Pulmonary artery endothelial cell (primary cell): Measurements from ENCODE around the gene TBC1D9B. TPM values are rescaled to one million over a fixed set of nuclear protein-coding genes. Genes with fewer than 3 reads are reported as not detected.

Source experiments
- DNase-seq: peaks from one replicate; pipeline ENCODE4 v3.0.0-alpha.2; 2011; ENCODE audit warnings: low read depth, low spot score
- total RNA-seq: library from RNA; depleted of rRNA; stranded (reverse); fragments of >200 nt; gene quantifications from 2 replicates; pipeline ENCODE4 v1.2.3, GENCODE V29; 2014

Gene TBC1D9B
- total RNA-seq, 1 donor from 2014 or later, result 44.3 TPM

DNA sequence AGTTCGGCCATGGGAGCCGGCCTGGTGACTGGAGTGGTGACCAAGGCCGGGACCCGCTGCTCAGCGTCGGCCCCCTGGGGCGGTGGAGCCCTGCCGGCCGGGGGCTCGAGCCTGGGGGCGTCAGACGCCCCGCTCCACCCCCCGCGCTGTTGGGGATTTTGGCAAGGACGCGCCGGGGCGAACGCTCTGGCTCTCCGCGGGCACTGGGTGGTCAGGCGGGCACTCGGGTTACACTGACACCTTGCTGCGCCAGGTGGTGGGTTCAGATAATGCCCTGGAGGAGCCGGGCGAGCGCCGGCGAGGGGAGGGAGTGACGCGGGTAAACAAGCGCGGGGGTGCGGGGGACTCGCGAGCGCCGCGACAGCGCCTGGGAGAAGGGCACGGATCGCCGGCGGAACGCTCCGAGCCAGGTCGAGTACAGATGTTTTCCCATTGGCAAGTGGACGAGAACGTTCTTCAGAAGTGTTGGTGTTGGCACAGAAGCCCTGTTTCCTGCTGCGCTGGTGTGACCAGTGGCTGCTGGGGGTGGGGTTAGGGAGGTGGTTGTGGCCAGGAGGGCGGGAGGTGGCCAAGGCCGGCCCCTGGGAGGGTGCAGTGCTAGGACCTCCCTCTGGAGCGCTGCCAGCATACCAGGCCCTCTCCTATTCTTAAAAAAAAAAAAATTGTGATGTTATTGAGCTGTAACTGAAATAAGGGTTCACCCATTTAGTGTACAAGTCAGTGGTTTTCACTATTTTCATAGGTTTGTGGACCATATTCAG, 86.2 kb downstream of the TBC1D9B start:
- peak; percentile 84 for DNase-seq

DNA sequence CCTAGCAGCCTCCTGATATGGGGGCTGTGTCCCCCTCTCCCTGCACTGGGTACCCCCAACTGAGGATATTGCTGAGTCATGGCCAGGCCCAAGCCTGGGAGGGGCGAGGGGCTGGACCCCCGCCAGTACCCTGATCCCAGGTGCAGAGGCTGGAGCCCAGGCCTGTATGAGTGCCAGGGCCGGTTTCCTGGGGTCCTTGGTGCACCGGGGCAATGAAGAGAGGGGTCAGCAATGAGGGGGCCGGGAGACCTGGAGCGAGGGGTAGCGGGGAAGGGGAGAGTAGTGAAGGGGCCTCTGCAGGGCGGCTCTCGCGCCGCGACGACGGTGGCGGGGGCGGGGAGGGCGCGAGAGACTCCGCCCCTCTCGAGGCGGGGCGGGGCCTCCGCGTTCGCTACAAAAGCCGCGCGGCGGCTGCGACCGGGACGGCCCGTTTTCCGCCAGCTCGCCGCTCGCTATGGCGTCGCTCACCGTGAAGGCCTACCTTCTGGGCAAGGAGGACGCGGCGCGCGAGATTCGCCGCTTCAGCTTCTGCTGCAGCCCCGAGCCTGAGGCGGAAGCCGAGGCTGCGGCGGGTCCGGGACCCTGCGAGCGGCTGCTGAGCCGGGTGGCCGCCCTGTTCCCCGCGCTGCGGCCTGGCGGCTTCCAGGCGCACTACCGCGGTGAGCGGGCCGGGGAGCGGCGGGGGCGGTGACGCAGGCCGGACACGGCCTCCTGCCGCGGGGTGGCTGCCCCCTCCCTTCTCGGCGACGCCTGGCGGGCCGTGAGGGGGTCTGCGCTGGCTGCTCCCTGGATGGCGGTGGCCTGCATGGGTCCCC, 87.0 kb downstream of the TBC1D9B start, which contains the start of gene SQSTM1:
Gene SQSTM1 (plus strand): TSS at position 423 of the 815 bp plus-strand sequence. CDS start 32 bp downstream, at position 455.
- DNase-seq, result peak; percentile 37

GRCh38 chr5:179820127-179820482, 87.6 kb downstream of the TBC1D9B start:
- DNase-seq, result no peak

- peak; percentile 56 for DNase-seq
Observed at GRCh38 chr5:179819296-179820126, 88.2 kb downstream of the TBC1D9B start.

GRCh38 chr5:179818746-179819295, 88.9 kb downstream of the TBC1D9B start:
- peak; percentile 87 for DNase-seq

GRCh38 chr5:179817890-179818745, 89.6 kb downstream of the TBC1D9B start:
- DNase-seq, result no peak

DNA sequence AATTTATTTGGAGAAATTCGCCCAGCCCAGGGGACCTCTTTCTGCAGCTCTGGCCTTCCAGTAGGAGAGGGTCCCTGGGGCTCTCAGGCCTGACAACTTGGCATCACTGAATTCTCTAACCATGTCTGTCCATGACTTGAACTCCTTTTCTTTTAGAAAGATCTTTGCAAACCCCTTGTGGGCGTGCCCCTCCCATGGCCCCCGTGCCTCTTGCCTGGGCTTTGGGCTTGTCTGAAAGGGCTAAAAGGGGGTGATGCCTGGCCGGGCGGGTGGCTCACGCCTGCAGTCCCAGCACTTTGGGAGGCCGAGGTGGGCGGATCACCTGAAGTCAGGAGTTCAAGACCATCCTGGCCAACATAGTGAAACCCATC, 90.2 kb downstream of the TBC1D9B start:
- no peak for DNase-seq

DNA sequence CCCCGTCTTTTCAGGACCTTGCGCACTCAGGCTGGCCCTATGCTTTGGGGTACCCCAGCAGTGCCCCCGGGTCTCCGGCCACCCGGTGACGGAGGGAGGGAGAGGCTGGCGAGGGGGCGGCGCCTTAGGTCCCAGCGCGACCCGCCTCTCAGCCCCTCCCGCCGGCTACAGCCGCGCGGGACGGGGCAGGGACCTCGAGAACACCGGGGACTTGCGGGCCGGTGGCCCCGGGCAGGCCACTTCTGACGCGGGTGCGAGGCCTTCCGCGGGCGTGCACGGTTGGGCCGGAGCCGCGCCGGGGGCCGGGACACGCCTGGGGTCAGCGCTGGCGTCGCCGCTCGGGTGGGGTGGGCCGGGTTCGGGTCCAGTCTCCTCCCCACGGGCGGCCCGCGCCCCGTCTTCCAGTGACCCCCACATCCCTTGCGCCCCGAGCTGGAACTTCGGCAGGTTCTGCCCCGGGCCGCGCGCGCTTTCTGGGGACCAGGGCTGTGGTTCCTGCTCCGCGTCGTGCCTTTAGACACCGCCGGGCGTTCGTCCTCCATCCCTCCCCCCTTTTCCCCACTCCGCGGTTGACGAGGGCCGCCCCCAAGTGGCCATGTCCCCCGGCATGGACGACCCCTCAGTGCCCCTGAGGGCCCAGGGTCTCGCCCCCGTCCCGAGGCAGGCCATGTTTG, 90.8 kb downstream of the TBC1D9B start:
- DNase-seq, result no peak

GRCh38 chr5:179816401-179816795, 91.3 kb downstream of the TBC1D9B start:
- no peak for DNase-seq

DNA sequence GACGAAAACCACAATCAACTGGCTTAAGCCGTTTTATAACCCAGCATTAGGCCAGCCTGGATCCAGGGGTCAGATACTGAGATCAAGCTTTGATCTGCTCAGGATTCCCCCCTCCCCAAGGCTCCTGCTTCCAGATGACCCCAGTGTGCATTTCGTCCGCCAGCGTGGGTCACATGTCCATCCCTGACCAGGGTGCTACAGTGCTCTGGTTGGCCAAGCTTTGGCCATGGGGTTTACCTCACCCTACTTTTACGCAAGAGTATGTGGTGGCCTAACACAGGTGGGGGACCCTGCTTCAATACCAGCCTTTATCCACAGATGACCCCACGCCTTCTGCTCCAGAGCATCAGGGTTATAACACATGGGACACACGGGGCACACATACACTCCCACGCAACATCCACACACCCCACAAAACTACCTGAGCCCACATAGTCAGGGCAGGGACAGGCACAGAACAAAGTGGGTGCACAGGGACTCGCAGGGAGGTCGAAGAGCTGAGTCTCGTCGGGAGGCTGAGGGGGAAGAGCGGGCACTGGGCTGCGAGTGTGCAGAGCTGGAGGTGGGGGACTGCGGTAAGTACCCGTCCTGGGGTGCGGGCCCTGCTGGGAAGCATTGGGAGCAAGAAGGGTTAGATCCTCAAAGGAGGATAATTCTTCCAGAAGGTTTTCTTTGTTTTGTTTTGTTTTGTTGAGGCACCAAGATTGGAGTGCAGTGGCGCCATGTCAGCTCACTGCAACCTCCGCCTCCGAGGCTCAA, 92.0 kb downstream of the TBC1D9B start:
- no peak for DNase-seq

- DNase-seq, result no peak
Observed at GRCh38 chr5:179814090-179814489, 93.6 kb downstream of the TBC1D9B start.

- no peak for DNase-seq
Observed at GRCh38 chr5:179812997-179813607, 94.6 kb downstream of the TBC1D9B start.

- DNase-seq, result no peak
Observed at GRCh38 chr5:179812135-179812825, 95.4 kb downstream of the TBC1D9B start.

Other genes with a start within 250 kb of the TBC1D9B start
- gene CBY3, start 226.9 kb downstream of the TBC1D9B start, total RNA-seq, result 0.26 TPM in 1 of 2 replicates, not detected in the other
- 633 and 1,197 TPM in 2 replicates for gene CANX, start 208.9 kb downstream of the TBC1D9B start, total RNA-seq
- 7.3 and 8.0 TPM in 2 replicates for gene MAML1, start 175.1 kb downstream of the TBC1D9B start, total RNA-seq
- 0.46 and 0.66 TPM in 2 replicates for gene LTC4S, start 113.9 kb downstream of the TBC1D9B start, total RNA-seq
- 138 and 185 TPM in 2 replicates for gene MGAT4B, start 101.0 kb downstream of the TBC1D9B start, total RNA-seq
- 447 and 758 TPM in 2 replicates for gene SQSTM1, start 87.0 kb downstream of the TBC1D9B start, total RNA-seq
- 8.9 and 13.8 TPM in 2 replicates for gene MRNIP, start 49.1 kb downstream of the TBC1D9B start, total RNA-seq
- gene RNF130, start 163.9 kb upstream of the TBC1D9B start, total RNA-seq, result 27.6 and 28.1 TPM in 2 replicates